ENCODE data around the gene UBTD1. TPM values are rescaled to one million over a fixed set of nuclear protein-coding genes. Genes with fewer than 3 reads are reported as not detected.
"Not testable (repeated sequence)": the region's sequence is repeated elsewhere in the genome, so short reads cannot be mapped to it uniquely, and the experiment has no call there.

UBTD1 gene
- polyA plus RNA-seq, 1 donor, result 13.8 TPM

- DNase-seq (ENCODE audit: low read depth), result no peak
Measured at GRCh38 chr10:97514344-97514743, 15.6 kb downstream of the UBTD1 start.

- DNase-seq (ENCODE audit: low read depth), result no peak
Measured at GRCh38 chr10:97515271-97515978, 16.7 kb downstream of the UBTD1 start.

GRCh38 chr10:97517096-97517750, 18.5 kb downstream of the UBTD1 start:
- DNase-seq (ENCODE audit: low read depth), result no peak

GRCh38 chr10:97517778-97518300, 19.1 kb downstream of the UBTD1 start:
- no peak for DNase-seq (ENCODE audit: low read depth)

GRCh38 chr10:97518301-97519043, 19.7 kb downstream of the UBTD1 start:
- no peak for DNase-seq (ENCODE audit: low read depth)

GRCh38 chr10:97519342-97519741, 20.6 kb downstream of the UBTD1 start:
- no peak for DNase-seq (ENCODE audit: low read depth)

GRCh38 chr10:97520520-97520919, 21.8 kb downstream of the UBTD1 start:
- no peak for DNase-seq (ENCODE audit: low read depth)

GRCh38 chr10:97520978-97521761, 22.4 kb downstream of the UBTD1 start:
- DNase-seq (ENCODE audit: low read depth), result no peak

GRCh38 chr10:97522071-97522470, 23.3 kb downstream of the UBTD1 start:
- no peak for DNase-seq (ENCODE audit: low read depth)

GRCh38 chr10:97522937-97523336, 24.2 kb downstream of the UBTD1 start:
- DNase-seq (ENCODE audit: low read depth), result no peak

GRCh38 chr10:97525086-97525485, 26.4 kb downstream of the UBTD1 start:
- DNase-seq (ENCODE audit: low read depth), result no peak

- DNase-seq (ENCODE audit: low read depth), result no peak
Measured at GRCh38 chr10:97525683-97526110, 27.0 kb downstream of the UBTD1 start.

- not testable (repeated sequence) for DNase-seq (ENCODE audit: low read depth)
Measured at GRCh38 chr10:97528876-97529275, 30.2 kb downstream of the UBTD1 start.

GRCh38 chr10:97529685-97530465, 31.2 kb downstream of the UBTD1 start:
- no peak for DNase-seq (ENCODE audit: low read depth)

GRCh38 chr10:97531401-97531986, 32.8 kb downstream of the UBTD1 start:
- no peak for DNase-seq (ENCODE audit: low read depth)

GRCh38 chr10:97532935-97533671, 34.4 kb downstream of the UBTD1 start:
- no peak for DNase-seq (ENCODE audit: low read depth)

GRCh38 chr10:97533888-97534287, 35.2 kb downstream of the UBTD1 start:
- no peak for DNase-seq (ENCODE audit: low read depth)

GRCh38 chr10:97534746-97535367, 36.1 kb downstream of the UBTD1 start:
- DNase-seq (ENCODE audit: low read depth), result no peak

- no peak for DNase-seq (ENCODE audit: low read depth)
Measured at GRCh38 chr10:97537186-97537869, 38.6 kb downstream of the UBTD1 start.
